GM19372 (cell line): Measurements from ENCODE around the gene TMEM17.
A peak's percentile ranks its signal among the peaks of the same experiment; 100 is the strongest.

Source experiments
- ATAC-seq: cut with Tn5 transposase; IDR thresholded peaks from one replicate; pipeline ENCODE4 v1.9.1; 2021; ENCODE audit warnings: mild to moderate bottlenecking, low read depth, moderate library complexity; ENCODE audit not compliant: unreplicated experiment

TMEM17 gene

GRCh38 chr2:62458206-62458641 lies 47.8 kb downstream of the TMEM17 start:
- no peak for ATAC-seq

GRCh38 chr2:62457556-62457955 lies 48.4 kb downstream of the TMEM17 start:
- ATAC-seq: no peak

GRCh38 chr2:62456721-62457539 lies 49.1 kb downstream of the TMEM17 start:
- ATAC-seq: peak; percentile 83

- ATAC-seq: no peak
These were observed 49.9 kb downstream of the TMEM17 start for GRCh38 chr2:62455957-62456692.

GRCh38 chr2:62453955-62454354 lies 52.0 kb downstream of the TMEM17 start:
- ATAC-seq: no peak

- no peak for ATAC-seq
These were observed 53.1 kb downstream of the TMEM17 start for GRCh38 chr2:62452701-62453454.

- no peak for ATAC-seq
These were observed 55.2 kb downstream of the TMEM17 start for GRCh38 chr2:62450716-62451191.
